Neural crest cell (in vitro differentiated cells): Measurements from ENCODE around the gene PIGK. TPM values are rescaled to one million over a fixed set of nuclear protein-coding genes. Genes with fewer than 3 reads are reported as not detected.
A peak's percentile ranks its signal among the peaks of the same experiment; 100 is the strongest.
"Not testable (repeated sequence)": the region's sequence is repeated elsewhere in the genome, so short reads cannot be mapped to it uniquely, and the experiment has no call there.

ENCODE experiments used
- DNase-seq: peaks from one replicate; pipeline ENCODE4 v3.0.0; 2021; ENCODE audit warnings: low read depth, mixed read lengths, low spot score
- H3K27ac Mint-ChIP-seq: one replicate; pipeline ENCODE4 v1.8.0; 2021; ENCODE audit warnings: mild to moderate bottlenecking, mixed read lengths; ENCODE audit not compliant: unreplicated experiment
- H3K27me3 Mint-ChIP-seq: 2 replicates; pipeline ENCODE4 v1.8.0; 2021; ENCODE audit warnings: low read depth, mild to moderate bottlenecking, mixed read lengths
- H3K36me3 Mint-ChIP-seq: 2 replicates; pipeline ENCODE4 v1.8.0; 2021; ENCODE audit warnings: low read depth, mild to moderate bottlenecking, mixed read lengths
- H3K4me1 Mint-ChIP-seq: 2 replicates; pipeline ENCODE4 v1.8.0; 2021; ENCODE audit warnings: mixed read lengths
- H3K4me3 Mint-ChIP-seq: one replicate; pipeline ENCODE4 v1.8.0; 2021; ENCODE audit warnings: mild to moderate bottlenecking, mixed read lengths
- H3K9me3 Mint-ChIP-seq: 2 replicates; pipeline ENCODE4 v1.8.0; 2021; ENCODE audit warnings: mixed read lengths
- total RNA-seq: library from RNA; stranded (reverse); gene quantifications from 2 replicates; pipeline ENCODE4 v1.2.1, GENCODE V29; 2021
- TF ChIP-seq, protein P1 (sequence below): fragments of 200-600 bp; sonication (generic); conservative IDR thresholded peaks from 2 replicates; pipeline ENCODE4 v1.5.0; 2021; ENCODE audit warnings: antibody characterized with exemption, mild to moderate bottlenecking

The PIGK gene
- total RNA-seq, 1 donor from 2014 or later, result 18.4 TPM

GRCh38 chr1:77220687-77221463 lies 1.6 kb upstream of the PIGK start:
- Mint-ChIP-seq H3K4me1 (peaks cover 29% of the 10 kb centered on the region), H3K9me3 (no peaks in the 10 kb centered on the region), H3K27ac (peak overlapping the region; percentile 45), H3K4me3 (peak overlapping the region; percentile 77), H3K36me3 (peaks cover 15% of the 10 kb centered on the region), H3K27me3 (no peaks in the 10 kb centered on the region)
- TF ChIP-seq, protein P1, sequence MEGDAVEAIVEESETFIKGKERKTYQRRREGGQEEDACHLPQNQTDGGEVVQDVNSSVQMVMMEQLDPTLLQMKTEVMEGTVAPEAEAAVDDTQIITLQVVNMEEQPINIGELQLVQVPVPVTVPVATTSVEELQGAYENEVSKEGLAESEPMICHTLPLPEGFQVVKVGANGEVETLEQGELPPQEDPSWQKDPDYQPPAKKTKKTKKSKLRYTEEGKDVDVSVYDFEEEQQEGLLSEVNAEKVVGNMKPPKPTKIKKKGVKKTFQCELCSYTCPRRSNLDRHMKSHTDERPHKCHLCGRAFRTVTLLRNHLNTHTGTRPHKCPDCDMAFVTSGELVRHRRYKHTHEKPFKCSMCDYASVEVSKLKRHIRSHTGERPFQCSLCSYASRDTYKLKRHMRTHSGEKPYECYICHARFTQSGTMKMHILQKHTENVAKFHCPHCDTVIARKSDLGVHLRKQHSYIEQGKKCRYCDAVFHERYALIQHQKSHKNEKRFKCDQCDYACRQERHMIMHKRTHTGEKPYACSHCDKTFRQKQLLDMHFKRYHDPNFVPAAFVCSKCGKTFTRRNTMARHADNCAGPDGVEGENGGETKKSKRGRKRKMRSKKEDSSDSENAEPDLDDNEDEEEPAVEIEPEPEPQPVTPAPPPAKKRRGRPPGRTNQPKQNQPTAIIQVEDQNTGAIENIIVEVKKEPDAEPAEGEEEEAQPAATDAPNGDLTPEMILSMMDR, result no peak
- no peak for DNase-seq

- Mint-ChIP-seq H3K4me3 (peak overlapping the region; percentile 99), H3K27ac (peak overlapping the region; percentile 94), H3K36me3 (peaks cover 15% of the 10 kb centered on the region), H3K9me3 (no peaks in the 10 kb centered on the region), H3K4me1 (peaks cover 29% of the 10 kb centered on the region), H3K27me3 (no peaks in the 10 kb centered on the region)
- DNase-seq, result no peak
- TF ChIP-seq, protein P1, result no peak
Measured at GRCh38 chr1:77218477-77219165, 609 bp downstream of the PIGK start.

DNA sequence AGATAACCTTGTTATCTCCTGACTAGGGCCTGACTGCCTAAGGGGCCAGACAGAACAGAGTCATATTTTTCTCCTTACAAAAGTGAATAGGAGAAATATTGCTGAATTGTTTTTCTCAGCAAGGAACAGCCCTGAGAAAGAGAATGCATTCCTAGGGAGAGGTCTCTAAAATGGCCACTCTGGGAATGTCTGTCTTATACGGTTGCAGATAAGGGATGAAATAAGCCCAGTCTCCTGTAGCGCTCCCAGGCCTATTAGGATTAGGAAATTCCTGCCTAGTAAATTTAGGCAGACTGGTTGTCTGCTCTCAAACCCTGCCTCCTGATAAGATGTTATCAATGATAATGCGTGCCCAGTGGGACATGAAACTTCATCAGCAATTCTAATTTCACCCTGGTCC lies 15.2 kb downstream of the PIGK start:
- DNase-seq, H3K9me3 Mint-ChIP-seq, H3K27me3 Mint-ChIP-seq, H3K4me1 Mint-ChIP-seq, H3K27ac Mint-ChIP-seq, H3K4me3 Mint-ChIP-seq: not testable (repeated sequence)
- peaks cover 13% of the 10 kb centered on the region for H3K36me3 Mint-ChIP-seq

DNA sequence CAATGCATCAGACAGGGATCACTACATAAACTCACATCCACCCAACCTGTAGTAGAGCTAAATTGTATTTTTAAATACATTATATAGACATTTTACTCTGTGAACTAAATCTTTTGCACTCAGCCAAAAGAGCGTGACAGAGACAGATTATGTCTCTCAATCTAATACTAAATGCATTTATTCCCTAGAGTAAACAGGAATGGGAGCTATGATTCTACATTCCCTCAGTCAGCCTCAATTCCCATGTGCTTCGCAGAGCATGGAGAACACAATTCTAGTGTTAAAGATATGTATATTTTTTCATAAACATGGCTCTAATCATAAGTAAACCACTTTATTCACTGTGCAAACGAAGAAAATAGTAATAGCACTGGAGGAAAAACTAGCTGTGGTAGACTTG lies 16.5 kb downstream of the PIGK start:
- no peak overlapping the region for H3K27ac Mint-ChIP-seq
- no peak overlapping the region for H3K4me3 Mint-ChIP-seq
- H3K4me1 Mint-ChIP-seq, result no peaks in the 10 kb centered on the region
- peaks cover 13% of the 10 kb centered on the region for H3K36me3 Mint-ChIP-seq
- DNase-seq, result no peak
- TF ChIP-seq, protein P1, result no peak
- no peaks in the 10 kb centered on the region for H3K27me3 Mint-ChIP-seq
- peaks cover 6% of the 10 kb centered on the region for H3K9me3 Mint-ChIP-seq

DNA sequence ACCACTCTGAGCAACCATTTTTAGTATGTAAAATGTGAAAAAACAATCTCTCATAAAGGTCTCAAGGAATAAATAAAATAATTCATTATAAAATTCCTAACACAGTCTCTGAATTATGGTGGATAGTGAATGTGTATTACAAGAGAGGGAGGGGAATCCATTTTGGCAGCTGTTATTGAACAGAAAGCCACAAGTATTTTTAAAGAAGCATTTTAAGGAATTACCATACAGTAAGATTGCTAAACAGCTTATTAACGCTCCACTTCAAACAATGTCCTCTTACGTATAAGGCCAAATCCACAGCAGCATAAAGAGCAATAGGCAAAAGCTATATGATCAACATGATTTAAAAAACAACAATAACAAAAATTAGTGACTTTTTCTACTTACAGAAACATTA lies 18.4 kb downstream of the PIGK start:
- Mint-ChIP-seq H3K27ac (no peak overlapping the region), H3K4me3 (no peak overlapping the region), H3K27me3 (no peaks in the 10 kb centered on the region), H3K4me1 (no peaks in the 10 kb centered on the region), H3K9me3 (peaks cover 6% of the 10 kb centered on the region), H3K36me3 (peaks cover 13% of the 10 kb centered on the region)
- TF ChIP-seq, protein P1, result no peak
- DNase-seq, result no peak

- DNase-seq, result no peak
- H3K9me3 Mint-ChIP-seq, result peaks cover 2% of the 10 kb centered on the region
- no peak overlapping the region for H3K27ac Mint-ChIP-seq
- H3K36me3 Mint-ChIP-seq, result peaks cover 9% of the 10 kb centered on the region
- TF ChIP-seq, protein P1, result no peak
- no peak overlapping the region for H3K4me3 Mint-ChIP-seq
- no peaks in the 10 kb centered on the region for H3K4me1 Mint-ChIP-seq
- H3K27me3 Mint-ChIP-seq, result no peaks in the 10 kb centered on the region
Measured at GRCh38 chr1:77200293-77200692, 18.9 kb downstream of the PIGK start.
